Keratinocyte (primary cell): ENCODE results near the gene CPEB1. TPM values are rescaled to one million over a fixed set of nuclear protein-coding genes. Genes with fewer than 3 reads are reported as not detected.
"Not testable (repeated sequence)": the region's sequence is repeated elsewhere in the genome, so short reads cannot be mapped to it uniquely, and the experiment has no call there.

ENCODE experiments used
- DNase-seq: peaks from one replicate; pipeline ENCODE4 v3.0.0-alpha.2; 2011; ENCODE audit warnings: low read depth, missing footprints, low spot score
- FAIRE-seq: peaks from 2 replicates; lab custom pipeline; 2011; peaks lifted over from hg19 to GRCh38; lab: Jason Lieb, UNC
- H2AFZ ChIP-seq: 2 replicates; pipeline ENCODE4 v1.6.0; 2012; ENCODE audit warnings: low read length, control low read depth, inconsistent platforms; ENCODE audit not compliant: control insufficient read depth
- H3K27ac ChIP-seq: 2 replicates; pipeline ENCODE4 v1.5.1; 2011; ENCODE audit warnings: low read length; ENCODE audit not compliant: control insufficient read depth, insufficient read depth
- H3K27me3 ChIP-seq: 3 replicates; pipeline ENCODE4 v1.6.0; 2011; ENCODE audit warnings: low read length; ENCODE audit not compliant: control insufficient read depth, insufficient read depth; ENCODE audit errors: extremely low read depth
- H3K36me3 ChIP-seq, 2 experiments: 2 replicates in 1 of 2; 3 replicates in 1 of 2; pipeline ENCODE4 v1.5.1; 2011; ENCODE audit warnings: low read length in 2 of 2, mild to moderate bottlenecking in 1 of 2; ENCODE audit not compliant: control insufficient read depth in 2 of 2, insufficient read depth in 2 of 2; ENCODE audit errors: extremely low read depth in 1 of 2
- H3K4me1 ChIP-seq: 3 replicates; pipeline ENCODE4 v1.5.1; 2011; ENCODE audit warnings: low read length; ENCODE audit not compliant: control insufficient read depth, insufficient read depth; ENCODE audit errors: extremely low read depth
- H3K4me2 ChIP-seq: 3 replicates; pipeline ENCODE4 v1.6.0; 2011; ENCODE audit warnings: low read depth, low read length; ENCODE audit not compliant: control insufficient read depth, insufficient read depth; ENCODE audit errors: extremely low read depth
- H3K4me3 ChIP-seq, 3 experiments: fragments of 200-600 bp in 1 of 3; sonication (generic) in 1 of 3; 2 replicates in 2 of 3; 3 replicates in 1 of 3; pipeline ENCODE4 v1.5.1; 2011 to 2016; ENCODE audit warnings: low read length in 3 of 3, mild to moderate bottlenecking in 3 of 3, control low read depth in 2 of 3, inconsistent platforms in 1 of 3, low read depth in 1 of 3, mixed read lengths in 1 of 3, mixed run types in 1 of 3, moderate library complexity in 1 of 3; ENCODE audit not compliant: control insufficient read depth in 2 of 3, insufficient read depth in 2 of 3; ENCODE audit errors: extremely low read depth in 1 of 3
- H3K79me2 ChIP-seq: 2 replicates; pipeline ENCODE4 v1.6.0; 2012; ENCODE audit warnings: low read length; ENCODE audit not compliant: control insufficient read depth, insufficient read depth
- H3K9ac ChIP-seq: 3 replicates; pipeline ENCODE4 v1.6.0; 2011; ENCODE audit warnings: low read length; ENCODE audit not compliant: control insufficient read depth, insufficient read depth; ENCODE audit errors: extremely low read depth
- H3K9me1 ChIP-seq: 3 replicates; pipeline ENCODE4 v1.6.0; 2011; ENCODE audit warnings: low read length; ENCODE audit not compliant: control insufficient read depth, insufficient read depth; ENCODE audit errors: extremely low read depth
- H3K9me3 ChIP-seq: 2 replicates; pipeline ENCODE4 v1.5.1; 2012; ENCODE audit warnings: low read depth, low read length; ENCODE audit not compliant: control insufficient read depth
- H4K20me1 ChIP-seq: 3 replicates; pipeline ENCODE4 v1.6.0; 2011; ENCODE audit warnings: low read length; ENCODE audit not compliant: control insufficient read depth, insufficient read depth; ENCODE audit errors: extremely low read depth
- dilution Hi-C: fragments of 300-500 bp; cut with MboI; formaldehyde crosslinking; loops from one replicate; pipeline ENCODE4 v1.7.0; 2020; ENCODE audit warnings: low sequenced_read_pairs; ENCODE audit not compliant: extremely low pct_ligation_motif_present
- polyA plus RNA-seq, 5 experiments: library from polyadenylated mRNA; depleted of rRNA in 3 of 5; stranded (reverse) in 3 of 5; stranded (forward) in 1 of 5; unstranded in 1 of 5; fragments of >200 nt; gene quantifications; 1 replicate in 1 of 5; 2 replicates in 3 of 5; 3 replicates in 1 of 5; pipeline versions ENCODE4 v1.2.1 to v1.2.3, GENCODE V29; 2011 to 2012; ENCODE audit warnings: missing spikeins in 2 of 5, low read depth in 1 of 5, low replicate concordance in 1 of 5

Gene CPEB1
- polyA plus RNA-seq, 1 donor (not counting 4 experiments of a cell fraction or from before 2014, with no cell fraction given): 0.16 TPM

DNA sequence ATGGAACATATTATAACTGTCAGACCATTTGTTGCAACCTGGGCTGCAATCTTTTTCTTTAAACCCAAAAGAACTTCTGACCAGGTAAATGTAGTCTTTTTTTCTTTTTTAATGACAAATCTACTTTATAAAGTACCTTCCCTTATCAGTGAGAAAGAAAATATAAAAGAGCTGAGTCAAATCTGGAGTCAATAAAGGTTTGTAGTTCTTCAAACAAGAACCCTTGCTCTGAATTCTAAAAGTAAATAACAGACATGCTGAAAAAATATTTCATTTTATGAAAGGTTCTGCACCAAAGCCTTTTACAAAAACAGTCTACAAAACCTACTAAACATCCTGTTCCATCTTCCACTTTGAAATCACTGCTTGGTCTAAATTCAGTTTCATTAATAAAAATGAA is 149.2 kb downstream of the CPEB1 start:
- H3K36me3 ChIP-seq, dilution Hi-C loops, H3K4me1 ChIP-seq, FAIRE-seq, H3K27ac ChIP-seq, H3K4me2 ChIP-seq, H3K79me2 ChIP-seq, H3K9me1 ChIP-seq, H3K9me3 ChIP-seq, H2AFZ ChIP-seq, H4K20me1 ChIP-seq, H3K4me3 ChIP-seq, H3K9ac ChIP-seq, H3K27me3 ChIP-seq, DNase-seq: not testable (repeated sequence)

Other genes starting within 250 kb of the CPEB1 start
- gene GOLGA6L9, start 217.5 kb downstream of the CPEB1 start, polyA plus RNA-seq: 1.2 to 3.1 TPM (median 2.5 TPM) in 3 replicates
- 3,935 to 4,320 TPM (median 3,980 TPM) in 3 replicates for gene RPS17, start 106.9 kb downstream of the CPEB1 start, polyA plus RNA-seq
- gene AP3B2, start 62.5 kb upstream of the CPEB1 start, polyA plus RNA-seq: 0.25 to 0.41 TPM (median 0.31 TPM) in 3 replicates
- not detected in 3 replicates for gene FSD2, start 158.7 kb upstream of the CPEB1 start, polyA plus RNA-seq
- 3.6 to 6.0 TPM (median 4.7 TPM) in 3 replicates for gene WHAMM, start 162.3 kb upstream of the CPEB1 start, polyA plus RNA-seq